HEK293 (cell line): ENCODE results near the gene KLF13.

Experiments
- CTCF ChIA-PET: fragments of 350-600 bp; formaldehyde crosslinking; extraction: SDS; loops from one replicate; lab custom pipeline; 2021; ENCODE audit warnings: antibody characterized with exemption; lab: Yijun Ruan, JAX
- POLR2A ChIA-PET: fragments of 300-600 bp; formaldehyde crosslinking; extraction: SDS; loops from one replicate; lab custom pipeline; 2020; ENCODE audit warnings: antibody characterized with exemption, inconsistent platforms; lab: Yijun Ruan, JAX
- H3K27ac ChIP-seq: fragments of 200-500 bp; sonication (Bioruptor generic); 2 replicates; pipeline ENCODE4 v1.5.1; 2014; ENCODE audit warnings: low read depth, low read length, control low read depth, inconsistent platforms; ENCODE audit errors: extremely low read depth
- H3K36me3 ChIP-seq, 2 experiments: fragments of 200-500 bp in 1 of 2; sonication (Bioruptor generic) in 1 of 2; 1 replicate in 1 of 2; 2 replicates in 1 of 2; pipeline ENCODE4 v1.5.1; 2014 to 2017; ENCODE audit warnings: inconsistent platforms in 2 of 2, low read length in 2 of 2; ENCODE audit not compliant: control insufficient read depth in 2 of 2, insufficient read depth in 1 of 2
- H3K4me1 ChIP-seq: fragments of 200-500 bp; sonication (Bioruptor generic); 2 replicates; pipeline ENCODE4 v1.5.1; 2014; ENCODE audit warnings: mild to moderate bottlenecking, low read length, inconsistent platforms; ENCODE audit not compliant: control insufficient read depth, insufficient read depth
- H3K4me3 ChIP-seq: 2 replicates; pipeline ENCODE4 v1.5.1; 2011; ENCODE audit warnings: low read depth, mild to moderate bottlenecking, control low read depth, low read length, moderate library complexity
- H3K9me3 ChIP-seq: fragments of 200-500 bp; sonication (Bioruptor generic); 2 replicates; pipeline ENCODE4 v1.5.1; 2014; ENCODE audit warnings: low read depth, low read length, inconsistent platforms; ENCODE audit not compliant: control insufficient read depth, insufficient read depth
- CTCF ChIP-seq: fragments of 450-650 bp; formaldehyde crosslinking; IDR thresholded peaks from 2 replicates; pipeline ENCODE4 v1.5.1; 2016; ENCODE audit warnings: missing biosample characterization, missing genetic modification characterization
- GFI1B ChIP-seq: fragments of 450-650 bp; formaldehyde crosslinking; IDR thresholded peaks from 2 replicates; pipeline ENCODE4 v1.5.1; 2016; ENCODE audit warnings: missing biosample characterization, missing genetic modification characterization
- GLIS2 ChIP-seq: fragments of 450-650 bp; formaldehyde crosslinking; IDR thresholded peaks from 2 replicates; pipeline ENCODE4 v1.5.1; 2016; ENCODE audit warnings: missing biosample characterization, missing genetic modification characterization
- HIC1 ChIP-seq: fragments of 450-650 bp; formaldehyde crosslinking; IDR thresholded peaks from 2 replicates; pipeline ENCODE4 v1.5.1; 2016; ENCODE audit warnings: missing biosample characterization, missing genetic modification characterization
- KLF9 ChIP-seq: fragments of 450-650 bp; formaldehyde crosslinking; IDR thresholded peaks from 2 replicates; pipeline ENCODE4 v1.5.1; 2016; ENCODE audit warnings: missing biosample characterization, missing genetic modification characterization, low read depth
- OVOL3 ChIP-seq: fragments of 450-650 bp; formaldehyde crosslinking; IDR thresholded peaks from 2 replicates; pipeline ENCODE4 v1.5.1; 2016; ENCODE audit warnings: missing biosample characterization, missing genetic modification characterization
- YY1 ChIP-seq: fragments of 450-650 bp; formaldehyde crosslinking; IDR thresholded peaks from 2 replicates; pipeline ENCODE4 v1.5.1; 2018; ENCODE audit warnings: missing biosample characterization, missing genetic modification characterization
- ZNF174 ChIP-seq: fragments of 450-650 bp; formaldehyde crosslinking; IDR thresholded peaks from 2 replicates; pipeline ENCODE4 v1.5.0; 2017; ENCODE audit warnings: missing biosample characterization, mild to moderate bottlenecking, missing genetic modification characterization
- ZNF324 ChIP-seq: fragments of 450-650 bp; formaldehyde crosslinking; IDR thresholded peaks from 2 replicates; pipeline ENCODE4 v1.5.1; 2016; ENCODE audit warnings: missing biosample characterization, missing genetic modification characterization
- ZNF416 ChIP-seq: fragments of 450-650 bp; formaldehyde crosslinking; IDR thresholded peaks from 2 replicates; pipeline ENCODE4 v1.5.1; 2016; ENCODE audit warnings: missing biosample characterization, missing genetic modification characterization
- ZNF585B ChIP-seq: fragments of 450-650 bp; formaldehyde crosslinking; IDR thresholded peaks from 2 replicates; pipeline ENCODE4 v1.5.1; 2016; ENCODE audit warnings: missing biosample characterization, missing genetic modification characterization
- ZNF621 ChIP-seq: fragments of 450-650 bp; formaldehyde crosslinking; IDR thresholded peaks from 2 replicates; pipeline ENCODE4 v1.5.1; 2017; ENCODE audit warnings: missing biosample characterization, missing genetic modification characterization
- ZNF629 ChIP-seq: fragments of 450-650 bp; formaldehyde crosslinking; IDR thresholded peaks from 2 replicates; pipeline ENCODE4 v1.5.1; 2017; ENCODE audit warnings: missing biosample characterization, missing genetic modification characterization
- ZNF639 ChIP-seq: fragments of 450-650 bp; formaldehyde crosslinking; IDR thresholded peaks from 2 replicates; pipeline ENCODE4 v1.5.1; 2016; ENCODE audit warnings: missing biosample characterization, missing genetic modification characterization
- ZNF654 ChIP-seq: fragments of 450-650 bp; formaldehyde crosslinking; IDR thresholded peaks from 2 replicates; pipeline ENCODE4 v1.5.1; 2016; ENCODE audit warnings: low read depth, missing biosample characterization, missing genetic modification characterization
- ZSCAN23 ChIP-seq: fragments of 450-650 bp; formaldehyde crosslinking; IDR thresholded peaks from 2 replicates; pipeline ENCODE4 v1.5.1; 2016; ENCODE audit warnings: missing biosample characterization, missing genetic modification characterization
- TF ChIP-seq, protein P1 (sequence below): fragments of 450-650 bp; formaldehyde crosslinking; IDR thresholded peaks from 2 replicates; pipeline ENCODE4 v1.5.1; 2017; ENCODE audit warnings: missing biosample characterization, missing genetic modification characterization
- TF ChIP-seq, protein P2 (sequence below): fragments of 450-650 bp; formaldehyde crosslinking; IDR thresholded peaks from 2 replicates; pipeline ENCODE4 v1.5.1; 2017; ENCODE audit warnings: missing biosample characterization, missing genetic modification characterization
- TF ChIP-seq, protein P3 (sequence below): fragments of 450-650 bp; formaldehyde crosslinking; IDR thresholded peaks from 2 replicates; pipeline ENCODE4 v1.5.1; 2016; ENCODE audit warnings: missing biosample characterization, missing genetic modification characterization

KLF13 gene

DNA sequence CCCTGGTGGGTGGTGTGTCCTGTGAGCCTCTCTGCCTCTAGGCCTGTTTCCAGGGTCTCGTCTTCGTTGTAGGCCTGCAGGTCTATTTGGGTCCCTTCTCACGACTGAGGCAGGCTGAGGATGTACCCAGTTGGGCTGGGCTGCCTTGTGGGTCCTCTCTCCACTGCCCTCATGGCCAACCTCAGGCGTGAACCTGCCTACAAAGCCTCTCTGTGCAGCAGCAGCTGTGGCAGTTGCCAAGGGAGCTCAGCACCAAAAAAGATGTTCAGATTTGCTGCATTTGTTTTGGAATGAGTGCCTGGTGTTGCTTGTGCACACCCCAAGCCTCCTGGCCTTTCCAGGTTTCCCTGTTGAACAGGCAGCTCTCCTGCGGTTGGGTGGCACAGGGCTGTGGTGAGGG lies 13.4 kb downstream of the KLF13 start (continued):
- TF ChIP-seq, protein P1, sequence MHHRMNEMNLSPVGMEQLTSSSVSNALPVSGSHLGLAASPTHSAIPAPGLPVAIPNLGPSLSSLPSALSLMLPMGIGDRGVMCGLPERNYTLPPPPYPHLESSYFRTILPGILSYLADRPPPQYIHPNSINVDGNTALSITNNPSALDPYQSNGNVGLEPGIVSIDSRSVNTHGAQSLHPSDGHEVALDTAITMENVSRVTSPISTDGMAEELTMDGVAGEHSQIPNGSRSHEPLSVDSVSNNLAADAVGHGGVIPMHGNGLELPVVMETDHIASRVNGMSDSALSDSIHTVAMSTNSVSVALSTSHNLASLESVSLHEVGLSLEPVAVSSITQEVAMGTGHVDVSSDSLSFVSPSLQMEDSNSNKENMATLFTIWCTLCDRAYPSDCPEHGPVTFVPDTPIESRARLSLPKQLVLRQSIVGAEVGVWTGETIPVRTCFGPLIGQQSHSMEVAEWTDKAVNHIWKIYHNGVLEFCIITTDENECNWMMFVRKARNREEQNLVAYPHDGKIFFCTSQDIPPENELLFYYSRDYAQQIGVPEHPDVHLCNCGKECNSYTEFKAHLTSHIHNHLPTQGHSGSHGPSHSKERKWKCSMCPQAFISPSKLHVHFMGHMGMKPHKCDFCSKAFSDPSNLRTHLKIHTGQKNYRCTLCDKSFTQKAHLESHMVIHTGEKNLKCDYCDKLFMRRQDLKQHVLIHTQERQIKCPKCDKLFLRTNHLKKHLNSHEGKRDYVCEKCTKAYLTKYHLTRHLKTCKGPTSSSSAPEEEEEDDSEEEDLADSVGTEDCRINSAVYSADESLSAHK (tag by site-specific recombination) = no peak
- TF ChIP-seq GLIS2 (tag by site-specific recombination) = no peak
- TF ChIP-seq ZSCAN23 (tag by site-specific recombination) = no peak
- TF ChIP-seq, protein P2, sequence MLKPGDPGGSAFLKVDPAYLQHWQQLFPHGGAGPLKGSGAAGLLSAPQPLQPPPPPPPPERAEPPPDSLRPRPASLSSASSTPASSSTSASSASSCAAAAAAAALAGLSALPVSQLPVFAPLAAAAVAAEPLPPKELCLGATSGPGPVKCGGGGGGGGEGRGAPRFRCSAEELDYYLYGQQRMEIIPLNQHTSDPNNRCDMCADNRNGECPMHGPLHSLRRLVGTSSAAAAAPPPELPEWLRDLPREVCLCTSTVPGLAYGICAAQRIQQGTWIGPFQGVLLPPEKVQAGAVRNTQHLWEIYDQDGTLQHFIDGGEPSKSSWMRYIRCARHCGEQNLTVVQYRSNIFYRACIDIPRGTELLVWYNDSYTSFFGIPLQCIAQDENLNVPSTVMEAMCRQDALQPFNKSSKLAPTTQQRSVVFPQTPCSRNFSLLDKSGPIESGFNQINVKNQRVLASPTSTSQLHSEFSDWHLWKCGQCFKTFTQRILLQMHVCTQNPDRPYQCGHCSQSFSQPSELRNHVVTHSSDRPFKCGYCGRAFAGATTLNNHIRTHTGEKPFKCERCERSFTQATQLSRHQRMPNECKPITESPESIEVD = no peak
- no peak for TF ChIP-seq GFI1B (tag by site-specific recombination)
- TF ChIP-seq ZNF174 (tag by site-specific recombination) = no peak

DNA sequence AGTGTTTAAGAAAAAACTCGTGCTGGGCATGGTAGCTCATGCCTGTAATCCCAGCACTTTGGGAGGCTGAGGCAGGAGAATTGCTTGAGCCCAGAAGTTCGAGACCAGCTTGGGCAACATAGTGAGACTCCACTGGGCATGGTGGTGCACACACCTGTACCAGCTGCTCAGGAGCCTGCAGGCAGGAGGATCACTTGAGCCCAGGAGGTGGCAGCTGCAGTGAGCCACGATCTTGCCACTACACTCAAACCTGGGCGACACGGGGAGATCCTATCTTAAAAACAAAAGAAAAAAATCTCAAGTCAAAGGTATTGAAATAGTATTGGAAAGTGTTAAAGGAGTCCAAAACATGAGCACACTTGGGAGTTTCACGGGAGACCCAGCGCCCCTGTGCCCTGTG lies 14.0 kb downstream of the KLF13 start:
- POLR2A ChIA-PET = no interaction called here
- Histone ChIP-seq H3K4me1 (peaks cover 8% of the 10 kb centered on the region), H3K4me3 (no peak overlapping the region), H3K9me3 (no peaks in the 10 kb centered on the region)
- CTCF ChIA-PET = interaction anchor here (0.6 kb wide), 1 partner anchor 212 kb away, joined by 3 read pairs; no protein-coding TSS in a partner anchor
- TF ChIP-seq ZNF629 (tag by site-specific recombination) (no peak), ZNF585B (tag by site-specific recombination) (no peak), CTCF (tag by site-specific recombination) (no peak), KLF9 (tag by site-specific recombination) (no peak), ZNF654 (tag by site-specific recombination) (no peak)
- TF ChIP-seq, all 188 proteins: peak for 0
- no peaks in the 10 kb centered on the region for H3K36me3 ChIP-seq
- H3K27ac ChIP-seq = no peak overlapping the region

- TF ChIP-seq ZNF621 (tag by site-specific recombination) = no peak
- TF ChIP-seq ZNF324 = no peak
- no peak for TF ChIP-seq ZNF639 (tag by site-specific recombination)
- TF ChIP-seq, protein P3, sequence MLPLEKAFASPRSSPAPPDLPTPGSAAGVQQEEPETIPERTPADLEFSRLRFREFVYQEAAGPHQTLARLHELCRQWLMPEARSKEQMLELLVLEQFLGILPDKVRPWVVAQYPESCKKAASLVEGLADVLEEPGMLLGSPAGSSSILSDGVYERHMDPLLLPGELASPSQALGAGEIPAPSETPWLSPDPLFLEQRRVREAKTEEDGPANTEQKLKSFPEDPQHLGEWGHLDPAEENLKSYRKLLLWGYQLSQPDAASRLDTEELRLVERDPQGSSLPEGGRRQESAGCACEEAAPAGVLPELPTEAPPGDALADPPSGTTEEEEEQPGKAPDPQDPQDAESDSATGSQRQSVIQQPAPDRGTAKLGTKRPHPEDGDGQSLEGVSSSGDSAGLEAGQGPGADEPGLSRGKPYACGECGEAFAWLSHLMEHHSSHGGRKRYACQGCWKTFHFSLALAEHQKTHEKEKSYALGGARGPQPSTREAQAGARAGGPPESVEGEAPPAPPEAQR (tag by site-specific recombination) = no peak
- no peak for TF ChIP-seq HIC1 (tag by site-specific recombination)
- no peak for TF ChIP-seq OVOL3
- no peak for TF ChIP-seq YY1 (tag by site-specific recombination)
- no peak for TF ChIP-seq ZNF416
- TF ChIP-seq, all 188 proteins: peak for 0
- no peak overlapping the region for H3K27ac ChIP-seq
- ChIA-PET POLR2A (no interaction called here), CTCF (no interaction called here)
- H3K4me1 ChIP-seq = peaks cover 6% of the 10 kb centered on the region
- H3K4me3 ChIP-seq = no peak overlapping the region
- H3K36me3 ChIP-seq = no peaks in the 10 kb centered on the region
- no peaks in the 10 kb centered on the region for H3K9me3 ChIP-seq
Measured at GRCh38 chr15:31341071-31341470, 14.4 kb downstream of the KLF13 start.
